Coronary artery (tissue), 2 donors: ENCODE results near the gene CCL24.
"Not testable (repeated sequence)": the region's sequence is repeated elsewhere in the genome, so short reads cannot be mapped to it uniquely, and the experiment has no call there.

Experiments
- DNase-seq: peaks from one replicate; pipeline ENCODE4 v3.0.0-alpha.2; 2017; ENCODE audit warnings: low spot score
- H3K27ac ChIP-seq, 2 donors: fragments of 200-600 bp; sonication (generic); one replicate each; pipeline ENCODE4 v1.5.1; 2016 to 2019
- H3K4me3 ChIP-seq: fragments of 200-600 bp; sonication (generic); 2 replicates; pipeline ENCODE4 v1.5.1; 2016; ENCODE audit warnings: mild to moderate bottlenecking, moderate library complexity
- TF ChIP-seq, protein P1 (sequence below): fragments of 200-600 bp; sonication (generic); IDR thresholded peaks from one replicate; pipeline ENCODE4 v1.5.1; 2019; ENCODE audit warnings: antibody characterized with exemption

CCL24 gene

DNA sequence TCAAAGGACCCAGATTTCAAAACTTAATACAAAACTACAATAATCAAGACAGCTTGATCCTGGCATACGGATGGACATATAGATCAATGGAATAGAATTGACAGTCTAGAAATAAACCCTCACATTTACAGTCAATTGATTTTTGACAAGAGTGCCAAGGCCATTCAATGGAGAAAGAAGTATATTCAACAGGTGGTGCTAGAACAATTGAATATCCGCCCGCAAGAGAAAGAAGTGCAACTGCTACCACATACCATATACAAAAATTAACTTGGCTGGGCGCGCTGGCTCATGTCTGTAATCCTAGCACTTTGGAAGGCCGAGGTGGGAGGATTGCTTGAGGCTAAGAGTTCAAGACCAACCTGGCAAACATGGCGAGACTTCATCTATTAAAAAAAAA is 23.2 kb upstream of the CCL24 start:
- TF ChIP-seq, protein P1, sequence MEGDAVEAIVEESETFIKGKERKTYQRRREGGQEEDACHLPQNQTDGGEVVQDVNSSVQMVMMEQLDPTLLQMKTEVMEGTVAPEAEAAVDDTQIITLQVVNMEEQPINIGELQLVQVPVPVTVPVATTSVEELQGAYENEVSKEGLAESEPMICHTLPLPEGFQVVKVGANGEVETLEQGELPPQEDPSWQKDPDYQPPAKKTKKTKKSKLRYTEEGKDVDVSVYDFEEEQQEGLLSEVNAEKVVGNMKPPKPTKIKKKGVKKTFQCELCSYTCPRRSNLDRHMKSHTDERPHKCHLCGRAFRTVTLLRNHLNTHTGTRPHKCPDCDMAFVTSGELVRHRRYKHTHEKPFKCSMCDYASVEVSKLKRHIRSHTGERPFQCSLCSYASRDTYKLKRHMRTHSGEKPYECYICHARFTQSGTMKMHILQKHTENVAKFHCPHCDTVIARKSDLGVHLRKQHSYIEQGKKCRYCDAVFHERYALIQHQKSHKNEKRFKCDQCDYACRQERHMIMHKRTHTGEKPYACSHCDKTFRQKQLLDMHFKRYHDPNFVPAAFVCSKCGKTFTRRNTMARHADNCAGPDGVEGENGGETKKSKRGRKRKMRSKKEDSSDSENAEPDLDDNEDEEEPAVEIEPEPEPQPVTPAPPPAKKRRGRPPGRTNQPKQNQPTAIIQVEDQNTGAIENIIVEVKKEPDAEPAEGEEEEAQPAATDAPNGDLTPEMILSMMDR = no peak
- no peak overlapping the region for H3K27ac ChIP-seq
- no peak for DNase-seq
- H3K4me3 ChIP-seq = no peak overlapping the region

DNA sequence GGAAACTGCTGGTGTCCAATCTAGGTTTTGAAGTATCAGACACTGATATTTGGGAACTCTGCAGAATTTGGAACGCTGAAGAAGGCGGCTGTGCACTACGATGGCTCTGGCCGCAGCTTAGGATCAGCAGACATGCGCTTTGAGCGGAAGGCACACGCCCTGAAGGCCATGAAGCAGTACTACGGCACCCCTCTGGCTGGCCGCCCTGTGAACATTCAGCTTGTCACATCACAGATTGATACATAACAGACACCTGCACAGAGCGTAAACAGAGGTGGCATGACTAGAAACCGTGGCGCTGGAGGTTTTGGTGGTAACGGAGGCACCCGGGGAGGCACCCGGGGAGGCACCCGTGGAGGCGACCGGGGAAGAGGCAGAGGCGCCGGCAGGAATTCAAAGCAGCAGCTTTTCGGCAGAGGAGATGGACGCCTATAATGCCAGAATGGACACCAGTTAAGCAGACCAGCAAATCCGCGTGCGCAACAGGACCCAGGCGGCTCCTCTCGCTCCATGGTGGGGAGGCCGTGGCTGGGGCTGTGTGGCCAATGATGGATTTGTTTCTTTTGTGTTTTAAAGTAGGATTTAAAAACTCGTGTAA is 22.2 kb upstream of the CCL24 start:
- no peak for DNase-seq
- Histone ChIP-seq H3K27ac (no peak overlapping the region), H3K4me3 (no peak overlapping the region)
- TF ChIP-seq, protein P1 = no peak

DNA sequence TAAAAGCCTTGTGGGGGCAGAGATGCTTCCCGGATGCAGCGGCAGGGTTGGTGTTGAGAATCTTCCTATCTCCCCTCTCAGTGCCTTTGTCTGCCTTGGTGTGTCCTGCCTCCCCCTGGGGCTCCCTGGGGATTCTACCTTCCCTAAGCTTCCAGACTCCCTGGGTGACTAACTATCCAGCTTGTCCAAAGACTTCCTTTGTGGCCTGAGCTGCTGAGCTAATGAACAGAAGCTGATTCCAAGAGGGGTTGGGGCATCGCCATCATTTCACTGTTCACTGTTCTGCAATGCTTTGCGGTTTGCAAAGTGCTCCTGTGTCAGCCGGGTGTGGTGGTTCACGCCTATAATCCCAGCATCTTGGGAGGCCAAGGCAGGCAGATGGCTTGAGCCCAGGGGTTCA is 20.1 kb upstream of the CCL24 start:
- not testable (repeated sequence) for H3K27ac ChIP-seq, DNase-seq, H3K4me3 ChIP-seq

DNA sequence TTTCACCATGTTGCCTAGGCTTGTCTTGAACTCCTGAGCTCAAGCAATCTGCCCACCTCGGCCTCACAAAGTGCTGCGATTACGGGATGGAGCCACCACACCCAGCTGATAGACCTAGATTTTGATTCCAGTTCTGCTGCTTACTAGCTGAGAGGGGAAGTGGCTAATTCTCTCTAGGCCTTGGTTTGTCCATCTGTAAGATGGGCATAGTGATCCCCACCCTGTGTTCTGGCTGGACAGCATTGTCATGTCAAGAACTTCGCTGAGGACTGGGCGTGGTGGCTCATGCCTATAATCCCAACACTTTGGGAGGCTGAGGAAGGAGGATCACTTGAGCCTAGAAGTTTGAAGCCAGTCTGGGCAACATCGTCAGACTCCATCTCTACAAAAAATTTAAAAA is 17.4 kb upstream of the CCL24 start:
- Histone ChIP-seq H3K4me3 (no peak overlapping the region), H3K27ac (no peak overlapping the region)
- TF ChIP-seq, protein P1 = no peak
- no peak for DNase-seq

DNA sequence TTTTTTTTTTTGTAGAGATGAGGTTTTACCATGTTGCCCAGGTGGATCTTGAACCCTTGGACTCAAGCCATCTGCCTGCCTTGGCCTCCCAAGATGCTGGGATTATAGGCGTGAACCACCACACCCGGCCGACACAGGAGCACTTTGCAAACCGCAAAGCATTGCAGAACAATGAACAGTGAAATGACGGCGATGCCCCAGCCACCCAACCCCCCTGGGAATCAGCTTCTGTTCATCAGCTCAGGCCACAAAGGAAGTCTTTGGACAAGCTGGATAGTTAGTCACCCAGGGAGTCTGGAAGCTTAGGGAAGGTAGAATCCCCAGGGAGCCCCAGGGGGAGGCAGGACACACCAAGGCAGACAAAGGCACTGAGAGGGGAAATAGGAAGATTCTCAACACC is 16.1 kb upstream of the CCL24 start:
- H3K27ac ChIP-seq, DNase-seq, H3K4me3 ChIP-seq: not testable (repeated sequence)

DNA sequence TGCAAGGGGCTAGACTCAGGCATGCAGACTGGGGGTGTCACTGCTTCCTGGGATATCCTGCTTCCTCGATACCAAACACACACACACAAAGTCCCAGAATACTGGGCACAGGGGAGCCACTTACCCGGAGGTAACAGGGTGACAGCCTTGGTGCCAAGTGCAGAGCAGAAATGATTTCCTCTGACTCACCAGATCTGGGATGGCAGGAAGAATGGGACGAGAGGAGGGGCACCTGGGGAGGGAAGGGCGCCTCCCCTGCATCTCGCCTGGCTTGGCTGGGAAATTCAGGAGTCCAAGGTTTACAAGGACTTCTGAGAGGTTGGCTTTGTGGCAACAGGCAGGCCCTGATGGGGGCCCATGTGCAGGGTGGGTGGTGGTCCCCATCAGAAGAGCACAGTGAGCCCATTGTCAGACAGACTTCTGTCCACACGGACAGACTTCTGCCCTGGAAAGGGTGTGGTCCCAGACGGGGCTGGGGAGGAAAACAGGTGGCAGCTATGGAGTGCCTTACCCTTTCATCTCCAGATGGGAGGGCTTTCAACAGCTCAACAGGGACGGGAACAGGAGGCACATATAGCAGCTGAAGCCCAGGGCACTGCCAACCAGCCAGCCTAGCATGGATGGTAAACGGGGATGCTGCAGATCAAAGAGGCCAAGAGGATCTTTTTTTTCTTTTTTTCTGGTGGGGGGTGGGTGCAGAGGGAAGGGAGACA is 9.7 kb upstream of the CCL24 start:
- Histone ChIP-seq H3K27ac (no peak overlapping the region), H3K4me3 (no peak overlapping the region)
- no peak for DNase-seq

DNA sequence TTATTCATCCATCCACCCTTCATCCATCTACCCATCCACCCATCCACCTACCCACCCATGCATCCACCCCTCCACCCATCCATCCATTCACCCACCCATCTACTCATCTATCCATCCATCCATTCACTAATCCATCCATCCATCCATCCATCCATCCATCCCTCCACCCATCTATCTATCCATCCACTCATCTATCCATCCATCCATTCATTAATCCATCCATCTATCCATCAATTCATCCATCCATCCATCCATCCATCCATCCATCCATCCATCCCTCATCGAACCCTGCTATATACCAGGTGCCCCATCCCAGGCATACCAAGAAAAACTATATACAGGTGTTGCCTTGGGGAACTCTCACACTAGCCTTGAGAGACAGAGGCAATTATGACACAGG is 7.1 kb upstream of the CCL24 start:
- H3K4me3 ChIP-seq = no peak overlapping the region
- no peak for DNase-seq
- TF ChIP-seq, protein P1 = no peak
- no peak overlapping the region for H3K27ac ChIP-seq

More for the DNA sequence above, 9.7 kb upstream of the CCL24 start:
- TF ChIP-seq, protein P1 = no peak

DNA sequence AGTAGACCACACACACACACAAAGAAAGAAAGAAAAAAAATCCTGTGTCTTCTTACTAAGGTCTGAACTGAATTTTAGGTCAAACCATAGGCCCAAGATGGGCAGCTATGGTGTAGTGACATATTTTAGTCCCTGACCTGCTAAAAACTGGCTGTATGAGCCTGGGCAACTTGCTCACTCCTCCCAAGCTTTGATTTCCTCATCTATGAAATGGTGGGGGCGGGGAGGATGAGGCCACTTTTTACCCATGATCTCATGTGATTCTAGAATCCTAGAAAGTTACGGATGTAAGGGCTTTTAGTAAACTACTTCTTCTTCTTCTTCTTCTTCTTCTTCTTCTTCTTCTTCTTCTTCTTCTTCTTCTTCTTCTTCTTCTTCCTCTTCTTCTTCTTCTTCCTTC is 6.1 kb upstream of the CCL24 start:
- Histone ChIP-seq H3K27ac (no peak overlapping the region), H3K4me3 (no peak overlapping the region)
- TF ChIP-seq, protein P1 = no peak
- no peak for DNase-seq
